Activated effector memory CD4-positive, alpha-beta T cell treated with anti-CD3 and anti-CD28 coated beads, Interleukin-2, amount 50 U/mL, for 16 hours (primary cell): ENCODE measurements around the gene OR6K6.

Experiments
- DNase-seq: peaks from one replicate; pipeline ENCODE4 v3.0.0-alpha.2; 2020

The OR6K6 gene

DNA sequence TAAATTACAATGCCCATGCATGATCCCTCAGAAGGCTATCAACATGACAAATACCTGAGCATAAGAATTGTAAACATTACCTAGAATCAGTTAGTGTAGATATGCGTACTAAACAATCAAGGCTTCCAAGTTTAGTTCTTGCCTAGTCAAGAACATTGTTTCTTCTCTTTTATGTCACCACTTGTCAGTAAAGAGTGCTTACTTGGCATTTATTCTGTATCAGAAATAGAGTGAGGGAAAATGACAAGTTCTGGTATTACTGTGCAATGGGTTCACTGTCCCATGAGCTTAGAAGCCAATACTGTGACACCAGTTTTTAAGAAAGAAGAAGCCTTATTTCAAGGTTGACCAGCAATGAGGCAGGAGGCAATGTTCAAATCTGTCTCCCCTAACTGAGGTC is 49.2 kb downstream of the OR6K6 start:
- no peak for DNase-seq
